OCI-LY7 (cell line): ENCODE results near the gene EDAR. TPM values are rescaled to one million over a fixed set of nuclear protein-coding genes. Genes with fewer than 3 reads are reported as not detected.

Experiments
- BruUV-seq: library from RNA; stranded (reverse); fragments of 400-500 nt; replicated peaks from 2 replicates; lab custom pipeline; 2021; lab: Mats Ljungman, UMichigan
- CTCF ChIA-PET: fragments of 300-600 bp; sonication (Branson Sonifier 250); formaldehyde crosslinking; loops from one replicate; lab custom pipeline; 2022; ENCODE audit warnings: antibody characterized with exemption; ENCODE audit not compliant: unreplicated experiment; lab: Charles Lee
- POLR2A ChIA-PET: fragments of 300-600 bp; sonication (Branson Sonifier 250); formaldehyde crosslinking; loops from one replicate; lab custom pipeline; 2022; ENCODE audit warnings: antibody characterized with exemption; lab: Charles Lee
- DNase-seq: peaks from one replicate; pipeline ENCODE4 v3.0.0-alpha.2; 2015; ENCODE audit warnings: low spot score
- H2AFZ ChIP-seq: fragments of 200-600 bp; sonication (generic), shearing (Covaris generic); 2 replicates; pipeline ENCODE4 v1.6.1; 2014; ENCODE audit warnings: mild to moderate bottlenecking, antibody characterized with exemption, low read length, moderate library complexity
- H3K27ac ChIP-seq: fragments of 200-600 bp; sonication (generic); 2 replicates; pipeline ENCODE4 v1.5.1; 2014; ENCODE audit warnings: mixed run types, low read depth, mild to moderate bottlenecking, moderate library complexity, low read length, inconsistent platforms; ENCODE audit not compliant: poor library complexity, severe bottlenecking
- H3K36me3 ChIP-seq: fragments of 200-600 bp; sonication (generic); 2 replicates; pipeline ENCODE4 v1.6.1; 2014; ENCODE audit warnings: mild to moderate bottlenecking, antibody characterized with exemption, low read length, moderate library complexity, mixed read lengths; ENCODE audit not compliant: insufficient read depth
- H3K4me1 ChIP-seq: fragments of 200-600 bp; sonication (generic); 2 replicates; pipeline ENCODE4 v1.5.1; 2014; ENCODE audit warnings: mild to moderate bottlenecking, low read length; ENCODE audit not compliant: insufficient read depth, poor library complexity, severe bottlenecking
- H3K4me2 ChIP-seq: fragments of 200-600 bp; sonication (generic); 2 replicates; pipeline ENCODE4 v1.6.1; 2014; ENCODE audit warnings: mild to moderate bottlenecking, low read length
- H3K4me3 ChIP-seq: fragments of 200-600 bp; sonication (generic); 2 replicates; pipeline ENCODE4 v1.5.1; 2014; ENCODE audit warnings: mild to moderate bottlenecking, low read depth, low read length; ENCODE audit not compliant: poor library complexity, severe bottlenecking
- H3K79me2 ChIP-seq: fragments of 200-600 bp; sonication (generic); 2 replicates; pipeline ENCODE4 v1.6.1; 2016; ENCODE audit warnings: low read depth, mild to moderate bottlenecking, low read length, moderate library complexity, mixed read lengths; ENCODE audit not compliant: insufficient read depth
- H3K9me2 ChIP-seq: fragments of 200-600 bp; sonication (generic); 2 replicates; pipeline ENCODE4 v1.6.1; 2016; ENCODE audit warnings: mild to moderate bottlenecking, low read length, mixed read lengths; ENCODE audit not compliant: insufficient read depth
- H3K9me3 ChIP-seq: fragments of 200-600 bp; sonication (generic); 2 replicates; pipeline ENCODE4 v1.6.1; 2014; ENCODE audit warnings: mild to moderate bottlenecking, mixed run types, low read length, mixed read lengths
- H4K20me1 ChIP-seq: fragments of 200-600 bp; sonication (generic); 2 replicates; pipeline ENCODE4 v1.6.1; 2014; ENCODE audit warnings: mild to moderate bottlenecking, antibody characterized with exemption, low read length, moderate library complexity, mixed read lengths; ENCODE audit not compliant: insufficient read depth
- CTCF ChIP-seq: fragments of 200-600 bp; sonication (generic); conservative IDR thresholded peaks from 2 replicates; pipeline ENCODE4 v1.5.1; 2014; ENCODE audit warnings: mild to moderate bottlenecking, antibody characterized with exemption, low read length, moderate library complexity, mixed read lengths
- EZH2phosphoT487 ChIP-seq: fragments of 200-600 bp; sonication (generic); IDR thresholded peaks from 2 replicates; pipeline ENCODE4 v1.6.1; 2018; ENCODE audit warnings: low read depth, borderline replicate concordance, mild to moderate bottlenecking, mixed run types, antibody characterized with exemption, low read length, moderate library complexity, mixed read lengths
- intact Hi-C: fragments of 100-400 bp; cut with micrococcal nuclease; formaldehyde crosslinking; loops from one replicate; pipeline ENCODE4 v1.10.0; 2022; ENCODE audit not compliant: unreplicated experiment
- total RNA-seq, 2 experiments: library from RNA; depleted of rRNA in 1 of 2; stranded (reverse); fragments of >200 nt in 1 of 2; shearing (Covaris generic) in 1 of 2; gene quantifications; 2 replicates each; pipeline ENCODE4 v1.2.3, GENCODE V29; 2014 to 2022

The EDAR gene
- total RNA-seq, 2 experiments from 2014 or later = not detected

GRCh38 chr2:108937367-108938017 lies 51.5 kb downstream of the EDAR start:
- Histone ChIP-seq H3K4me2 (no peak overlapping the region), H3K4me3 (no peak overlapping the region), H4K20me1 (no peaks in the 10 kb centered on the region), H2AFZ (no peak overlapping the region), H3K27ac (no peak overlapping the region), H3K9me2 (no peaks in the 10 kb centered on the region), H3K79me2 (no peaks in the 10 kb centered on the region), H3K4me1 (no peaks in the 10 kb centered on the region), H3K9me3 (no peaks in the 10 kb centered on the region), H3K36me3 (no peaks in the 10 kb centered on the region)
- POLR2A ChIA-PET = no interaction called here
- TF ChIP-seq CTCF (no peak), EZH2phosphoT487 (no peak)
- no TSS peak for BruUV-seq
- no peak for DNase-seq
- CTCF ChIA-PET = no interaction called here
- intact Hi-C loops = no loop called here

GRCh38 chr2:108936866-108937265 lies 52.2 kb downstream of the EDAR start:
- Histone ChIP-seq H3K79me2 (no peaks in the 10 kb centered on the region), H3K4me2 (no peak overlapping the region), H2AFZ (no peak overlapping the region), H3K4me1 (no peaks in the 10 kb centered on the region), H3K9me3 (no peaks in the 10 kb centered on the region), H4K20me1 (no peaks in the 10 kb centered on the region), H3K27ac (no peak overlapping the region), H3K36me3 (no peaks in the 10 kb centered on the region), H3K4me3 (no peak overlapping the region), H3K9me2 (no peaks in the 10 kb centered on the region)
- ChIA-PET POLR2A (no interaction called here), CTCF (no interaction called here)
- DNase-seq = no peak
- intact Hi-C loops = no loop called here
- TF ChIP-seq EZH2phosphoT487 (no peak), CTCF (no peak)
- no TSS peak for BruUV-seq

- no peak for TF ChIP-seq CTCF
- intact Hi-C loops = no loop called here
- CTCF ChIA-PET = no interaction called here
- no peak overlapping the region for H3K4me3 ChIP-seq
- H3K9me3 ChIP-seq = no peaks in the 10 kb centered on the region
- POLR2A ChIA-PET = interaction anchor here (0.6 kb wide), 1 partner anchor 1710 kb away, joined by 5 read pairs; no protein-coding TSS in a partner anchor
- no peaks in the 10 kb centered on the region for H3K79me2 ChIP-seq
- DNase-seq = no peak
- H3K4me1 ChIP-seq = no peaks in the 10 kb centered on the region
- no peaks in the 10 kb centered on the region for H3K9me2 ChIP-seq
- no peaks in the 10 kb centered on the region for H4K20me1 ChIP-seq
- BruUV-seq = no TSS peak
- H3K27ac ChIP-seq = no peak overlapping the region
- H3K4me2 ChIP-seq = no peak overlapping the region
- no peak overlapping the region for H2AFZ ChIP-seq
- H3K36me3 ChIP-seq = no peaks in the 10 kb centered on the region
Observed at GRCh38 chr2:108936076-108936864, 52.8 kb downstream of the EDAR start.
